ENCODE results near the gene MYO1H. TPM values are rescaled to one million over a fixed set of nuclear protein-coding genes. Genes with fewer than 3 reads are reported as not detected.
A peak's percentile ranks its signal among the peaks of the same experiment; 100 is the strongest.

MYO1H gene
- total and polyA plus RNA-seq, 2 of the 13 experiments (the other 11 are each of a cell fraction or from before 2014, with no cell fraction given): not detected

DNA sequence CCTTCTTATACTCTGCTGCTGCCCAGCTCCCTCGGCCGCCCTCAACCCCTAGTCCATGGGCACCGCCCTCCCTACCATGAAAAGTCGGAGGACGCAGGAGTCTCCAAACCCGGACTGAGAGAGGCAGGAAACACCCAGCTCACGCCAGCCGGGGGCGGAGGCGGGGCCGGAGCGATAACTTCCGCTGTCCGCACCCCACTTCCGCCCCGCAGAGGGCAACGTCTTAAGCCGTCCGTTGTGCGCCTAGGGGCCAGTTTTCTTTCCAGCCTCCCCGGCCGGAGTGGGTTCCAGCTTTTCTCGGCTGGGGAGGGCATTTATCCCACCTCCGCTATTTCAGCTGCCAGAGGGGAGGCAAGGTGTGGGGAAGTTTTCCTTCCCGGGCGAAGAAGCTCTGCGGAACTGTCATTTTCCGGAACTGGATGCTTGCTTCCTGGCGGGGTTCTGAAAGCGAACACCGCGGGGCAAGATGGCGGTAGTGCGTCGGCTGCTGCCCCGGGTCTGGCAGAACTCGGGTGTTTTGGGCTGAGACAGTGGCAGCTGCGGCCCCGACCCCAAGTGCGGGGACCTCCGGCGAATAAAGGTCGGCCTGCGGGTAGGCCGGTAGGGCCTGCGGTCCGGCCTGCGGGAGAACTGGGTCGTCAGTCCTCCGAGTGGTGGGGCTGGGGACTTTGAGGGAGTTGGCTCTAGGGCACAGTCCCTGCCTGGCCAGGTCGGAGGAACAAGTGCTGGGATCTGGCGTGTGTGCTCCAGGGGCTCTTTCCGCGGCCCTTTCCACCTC lies 129.7 kb downstream of the MYO1H start, which contains the start of the genes KCTD10 and UBE3B (continued):
- TF ChIP-seq RFX3 (CRISPR knock-in tag; IDR thresholded peaks at IDR 0.05) (no peak), ZBTB7A (CRISPR knock-in tag; IDR thresholded peaks at IDR 0.05) (no peak), TAF15 (IDR thresholded peaks at IDR 0.05; ENCODE audit: low read depth, low read length, poor library complexity, severe bottlenecking) (no peak), SRY (CRISPR knock-in tag; IDR thresholded peaks at IDR 0.05) (no peak), EZH2 (conservative IDR thresholded peaks at IDR 0.05; ENCODE audit: low read depth, low read length) (no peak), ZNF530 (CRISPR knock-in tag; IDR thresholded peaks at IDR 0.05; ENCODE audit: low read depth) (no peak), MAF1 (CRISPR knock-in tag; IDR thresholded peaks at IDR 0.05; ENCODE audit: borderline replicate concordance) (no peak), RNF2 (conservative IDR thresholded peaks at IDR 0.05; ENCODE audit: low read depth) (no peak), HNRNPK (IDR thresholded peaks at IDR 0.05; ENCODE audit: low read depth, low read length, poor library complexity, severe bottlenecking) (no peak), ZNF703 (CRISPR knock-in tag; IDR thresholded peaks at IDR 0.05; ENCODE audit: borderline replicate concordance) (no peak), MXD4 (CRISPR knock-in tag; IDR thresholded peaks at IDR 0.05) (0 out of 2 replicates have a peak, but pooled peaks have one; percentile 32), BORCS8-MEF2B (CRISPR knock-in tag; IDR thresholded peaks at IDR 0.05) (no peak), MAZ (IDR thresholded peaks at IDR 0.05; ENCODE audit: borderline replicate concordance, low read depth, low read length) (peak; percentile 65; the same call in 1 of the 2 replicates), MAZ (CRISPR knock-in tag; IDR thresholded peaks at IDR 0.05; ENCODE audit: low read depth) (peak; percentile 67; the same call in 1 of the 2 replicates), PAF1 (CRISPR knock-in tag; IDR thresholded peaks at IDR 0.05) (no peak)
- TF ChIP-seq, protein P1, sequence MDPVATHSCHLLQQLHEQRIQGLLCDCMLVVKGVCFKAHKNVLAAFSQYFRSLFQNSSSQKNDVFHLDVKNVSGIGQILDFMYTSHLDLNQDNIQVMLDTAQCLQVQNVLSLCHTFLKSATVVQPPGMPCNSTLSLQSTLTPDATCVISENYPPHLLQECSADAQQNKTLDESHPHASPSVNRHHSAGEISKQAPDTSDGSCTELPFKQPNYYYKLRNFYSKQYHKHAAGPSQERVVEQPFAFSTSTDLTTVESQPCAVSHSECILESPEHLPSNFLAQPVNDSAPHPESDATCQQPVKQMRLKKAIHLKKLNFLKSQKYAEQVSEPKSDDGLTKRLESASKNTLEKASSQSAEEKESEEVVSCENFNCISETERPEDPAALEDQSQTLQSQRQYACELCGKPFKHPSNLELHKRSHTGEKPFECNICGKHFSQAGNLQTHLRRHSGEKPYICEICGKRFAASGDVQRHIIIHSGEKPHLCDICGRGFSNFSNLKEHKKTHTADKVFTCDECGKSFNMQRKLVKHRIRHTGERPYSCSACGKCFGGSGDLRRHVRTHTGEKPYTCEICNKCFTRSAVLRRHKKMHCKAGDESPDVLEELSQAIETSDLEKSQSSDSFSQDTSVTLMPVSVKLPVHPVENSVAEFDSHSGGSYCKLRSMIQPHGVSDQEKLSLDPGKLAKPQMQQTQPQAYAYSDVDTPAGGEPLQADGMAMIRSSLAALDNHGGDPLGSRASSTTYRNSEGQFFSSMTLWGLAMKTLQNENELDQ (CRISPR knock-in tag; IDR thresholded peaks at IDR 0.05; ENCODE audit: borderline replicate concordance): no peak
- TF ChIP-seq, protein P2, sequence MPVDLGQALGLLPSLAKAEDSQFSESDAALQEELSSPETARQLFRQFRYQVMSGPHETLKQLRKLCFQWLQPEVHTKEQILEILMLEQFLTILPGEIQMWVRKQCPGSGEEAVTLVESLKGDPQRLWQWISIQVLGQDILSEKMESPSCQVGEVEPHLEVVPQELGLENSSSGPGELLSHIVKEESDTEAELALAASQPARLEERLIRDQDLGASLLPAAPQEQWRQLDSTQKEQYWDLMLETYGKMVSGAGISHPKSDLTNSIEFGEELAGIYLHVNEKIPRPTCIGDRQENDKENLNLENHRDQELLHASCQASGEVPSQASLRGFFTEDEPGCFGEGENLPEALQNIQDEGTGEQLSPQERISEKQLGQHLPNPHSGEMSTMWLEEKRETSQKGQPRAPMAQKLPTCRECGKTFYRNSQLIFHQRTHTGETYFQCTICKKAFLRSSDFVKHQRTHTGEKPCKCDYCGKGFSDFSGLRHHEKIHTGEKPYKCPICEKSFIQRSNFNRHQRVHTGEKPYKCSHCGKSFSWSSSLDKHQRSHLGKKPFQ (CRISPR knock-in tag; IDR thresholded peaks at IDR 0.05; ENCODE audit: insufficient replicate concordance): peak; percentile 45
- TF ChIP-seq, protein P3, sequence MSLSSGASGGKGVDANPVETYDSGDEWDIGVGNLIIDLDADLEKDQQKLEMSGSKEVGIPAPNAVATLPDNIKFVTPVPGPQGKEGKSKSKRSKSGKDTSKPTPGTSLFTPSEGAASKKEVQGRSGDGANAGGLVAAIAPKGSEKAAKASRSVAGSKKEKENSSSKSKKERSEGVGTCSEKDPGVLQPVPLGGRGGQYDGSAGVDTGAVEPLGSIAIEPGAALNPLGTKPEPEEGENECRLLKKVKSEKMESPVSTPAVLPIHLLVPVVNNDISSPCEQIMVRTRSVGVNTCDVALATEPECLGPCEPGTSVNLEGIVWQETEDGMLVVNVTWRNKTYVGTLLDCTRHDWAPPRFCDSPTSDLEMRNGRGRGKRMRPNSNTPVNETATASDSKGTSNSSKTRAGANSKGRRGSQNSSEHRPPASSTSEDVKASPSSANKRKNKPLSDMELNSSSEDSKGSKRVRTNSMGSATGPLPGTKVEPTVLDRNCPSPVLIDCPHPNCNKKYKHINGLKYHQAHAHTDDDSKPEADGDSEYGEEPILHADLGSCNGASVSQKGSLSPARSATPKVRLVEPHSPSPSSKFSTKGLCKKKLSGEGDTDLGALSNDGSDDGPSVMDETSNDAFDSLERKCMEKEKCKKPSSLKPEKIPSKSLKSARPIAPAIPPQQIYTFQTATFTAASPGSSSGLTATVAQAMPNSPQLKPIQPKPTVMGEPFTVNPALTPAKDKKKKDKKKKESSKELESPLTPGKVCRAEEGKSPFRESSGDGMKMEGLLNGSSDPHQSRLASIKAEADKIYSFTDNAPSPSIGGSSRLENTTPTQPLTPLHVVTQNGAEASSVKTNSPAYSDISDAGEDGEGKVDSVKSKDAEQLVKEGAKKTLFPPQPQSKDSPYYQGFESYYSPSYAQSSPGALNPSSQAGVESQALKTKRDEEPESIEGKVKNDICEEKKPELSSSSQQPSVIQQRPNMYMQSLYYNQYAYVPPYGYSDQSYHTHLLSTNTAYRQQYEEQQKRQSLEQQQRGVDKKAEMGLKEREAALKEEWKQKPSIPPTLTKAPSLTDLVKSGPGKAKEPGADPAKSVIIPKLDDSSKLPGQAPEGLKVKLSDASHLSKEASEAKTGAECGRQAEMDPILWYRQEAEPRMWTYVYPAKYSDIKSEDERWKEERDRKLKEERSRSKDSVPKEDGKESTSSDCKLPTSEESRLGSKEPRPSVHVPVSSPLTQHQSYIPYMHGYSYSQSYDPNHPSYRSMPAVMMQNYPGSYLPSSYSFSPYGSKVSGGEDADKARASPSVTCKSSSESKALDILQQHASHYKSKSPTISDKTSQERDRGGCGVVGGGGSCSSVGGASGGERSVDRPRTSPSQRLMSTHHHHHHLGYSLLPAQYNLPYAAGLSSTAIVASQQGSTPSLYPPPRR (CRISPR knock-in tag; IDR thresholded peaks at IDR 0.05; ENCODE audit: borderline replicate concordance): no peak; the same call in 1 of the 2 replicates
- TF ChIP-seq, protein P4, sequence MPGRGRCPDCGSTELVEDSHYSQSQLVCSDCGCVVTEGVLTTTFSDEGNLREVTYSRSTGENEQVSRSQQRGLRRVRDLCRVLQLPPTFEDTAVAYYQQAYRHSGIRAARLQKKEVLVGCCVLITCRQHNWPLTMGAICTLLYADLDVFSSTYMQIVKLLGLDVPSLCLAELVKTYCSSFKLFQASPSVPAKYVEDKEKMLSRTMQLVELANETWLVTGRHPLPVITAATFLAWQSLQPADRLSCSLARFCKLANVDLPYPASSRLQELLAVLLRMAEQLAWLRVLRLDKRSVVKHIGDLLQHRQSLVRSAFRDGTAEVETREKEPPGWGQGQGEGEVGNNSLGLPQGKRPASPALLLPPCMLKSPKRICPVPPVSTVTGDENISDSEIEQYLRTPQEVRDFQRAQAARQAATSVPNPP (CRISPR knock-in tag; IDR thresholded peaks at IDR 0.05): no peak

Data from HepG2 (cell line).